ENCODE data around the gene SKIDA1.
"Not testable (repeated sequence)": the region's sequence is repeated elsewhere in the genome, so short reads cannot be mapped to it uniquely, and the experiment has no call there.

- TF ChIP-seq POLR2A, CTCF (IDR thresholded peaks at IDR 0.05): not testable (repeated sequence)
These were observed 10.5 kb upstream of the SKIDA1 start for GRCh38 chr10:21535976-21536375.
